Measurements from ENCODE around the gene SYTL1. TPM values are rescaled to one million over a fixed set of nuclear protein-coding genes. Genes with fewer than 3 reads are reported as not detected.
"Not testable (repeated sequence)": the region's sequence is repeated elsewhere in the genome, so short reads cannot be mapped to it uniquely, and the experiment has no call there.

SYTL1 gene
- total RNA-seq, 1 donor from 2014 or later, result not detected

- DNase-seq, result not testable (repeated sequence)
Observed at GRCh38 chr1:27384797-27385196, 43.0 kb downstream of the SYTL1 start.

GRCh38 chr1:27388337-27389005 lies 46.6 kb downstream of the SYTL1 start:
- DNase-seq, result no peak

- peak; percentile 57 for DNase-seq
Observed at GRCh38 chr1:27391511-27392095, 49.8 kb downstream of the SYTL1 start.

- DNase-seq, result peak; percentile 88
Observed at GRCh38 chr1:27392096-27392777, 50.4 kb downstream of the SYTL1 start, which contains the start of gene GPR3. Gene GPR3 (plus strand): TSS chr1:27392622. CDS start chr1:27393799, 1,177 bp downstream.

GRCh38 chr1:27392778-27393635 lies 51.2 kb downstream of the SYTL1 start:
- DNase-seq, result no peak

GRCh38 chr1:27393641-27394281 lies 51.9 kb downstream of the SYTL1 start:
- DNase-seq, result no peak

GRCh38 chr1:27394282-27394658 lies 52.4 kb downstream of the SYTL1 start:
- DNase-seq, result no peak

GRCh38 chr1:27394925-27395324 lies 53.1 kb downstream of the SYTL1 start:
- DNase-seq, result no peak

GRCh38 chr1:27395441-27396195 lies 53.8 kb downstream of the SYTL1 start:
- DNase-seq, result peak; percentile 61

- DNase-seq, result no peak
Observed at GRCh38 chr1:27397110-27397509, 55.3 kb downstream of the SYTL1 start.

GRCh38 chr1:27397749-27398148 lies 55.9 kb downstream of the SYTL1 start:
- DNase-seq, result no peak

- no peak for DNase-seq
Observed at GRCh38 chr1:27398405-27399149, 56.8 kb downstream of the SYTL1 start.

- no peak for DNase-seq
Observed at GRCh38 chr1:27399251-27400025, 57.6 kb downstream of the SYTL1 start.

GRCh38 chr1:27400082-27400962 lies 58.5 kb downstream of the SYTL1 start:
- no peak for DNase-seq

GRCh38 chr1:27400963-27401341 lies 59.1 kb downstream of the SYTL1 start:
- no peak for DNase-seq

GRCh38 chr1:27402349-27402754 lies 60.5 kb downstream of the SYTL1 start:
- no peak for DNase-seq

GRCh38 chr1:27403065-27403726 lies 61.4 kb downstream of the SYTL1 start:
- no peak for DNase-seq
